ENCODE measurements around the gene SLC9A9.

DNA sequence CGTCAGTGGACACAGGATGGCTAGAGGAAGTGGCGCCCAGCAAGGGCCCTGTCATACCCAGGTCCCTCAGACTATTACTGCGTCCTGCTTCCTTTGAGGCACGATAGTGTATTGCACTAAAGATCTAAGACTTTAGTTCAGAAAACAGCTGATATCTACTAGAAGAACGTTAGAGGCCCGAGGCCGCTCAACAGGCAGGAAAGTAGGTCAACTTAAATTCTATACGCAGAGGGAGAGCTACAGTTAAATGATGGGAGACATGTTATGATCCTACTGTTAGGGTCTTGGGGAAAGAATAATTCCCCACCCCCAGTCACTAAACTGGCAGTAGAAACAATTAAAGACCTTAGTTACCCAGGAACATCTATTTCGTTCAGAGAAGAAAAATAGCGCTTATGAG lies 410.9 kb downstream of the SLC9A9 start:
- TF ChIP-seq, protein P1, sequence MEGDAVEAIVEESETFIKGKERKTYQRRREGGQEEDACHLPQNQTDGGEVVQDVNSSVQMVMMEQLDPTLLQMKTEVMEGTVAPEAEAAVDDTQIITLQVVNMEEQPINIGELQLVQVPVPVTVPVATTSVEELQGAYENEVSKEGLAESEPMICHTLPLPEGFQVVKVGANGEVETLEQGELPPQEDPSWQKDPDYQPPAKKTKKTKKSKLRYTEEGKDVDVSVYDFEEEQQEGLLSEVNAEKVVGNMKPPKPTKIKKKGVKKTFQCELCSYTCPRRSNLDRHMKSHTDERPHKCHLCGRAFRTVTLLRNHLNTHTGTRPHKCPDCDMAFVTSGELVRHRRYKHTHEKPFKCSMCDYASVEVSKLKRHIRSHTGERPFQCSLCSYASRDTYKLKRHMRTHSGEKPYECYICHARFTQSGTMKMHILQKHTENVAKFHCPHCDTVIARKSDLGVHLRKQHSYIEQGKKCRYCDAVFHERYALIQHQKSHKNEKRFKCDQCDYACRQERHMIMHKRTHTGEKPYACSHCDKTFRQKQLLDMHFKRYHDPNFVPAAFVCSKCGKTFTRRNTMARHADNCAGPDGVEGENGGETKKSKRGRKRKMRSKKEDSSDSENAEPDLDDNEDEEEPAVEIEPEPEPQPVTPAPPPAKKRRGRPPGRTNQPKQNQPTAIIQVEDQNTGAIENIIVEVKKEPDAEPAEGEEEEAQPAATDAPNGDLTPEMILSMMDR (IDR thresholded peaks at IDR 0.05) = no peak
- no peak for TF ChIP-seq POLR2A (IDR thresholded peaks at IDR 0.05)

Measured in breast epithelium (tissue), 3 donors.